ENCODE data around the gene RTL9. TPM values are rescaled to one million over a fixed set of nuclear protein-coding genes. Genes with fewer than 3 reads are reported as not detected.

RTL9 gene
- total and polyA plus RNA-seq, 2 experiments from 2014 or later = 0.31 TPM; not detected in 1

GRCh38 chrX:110397339-110397738, 38.7 kb downstream of the RTL9 start:
- H3K4me1 ChIP-seq (ENCODE audit: insufficient read depth) = peaks cover 7% of the 10 kb centered on the region; the same call in 1 of the 2 replicates
- H2AFZ ChIP-seq = no peak overlapping the region
- no peak overlapping the region for H3K4me2 ChIP-seq

DNA sequence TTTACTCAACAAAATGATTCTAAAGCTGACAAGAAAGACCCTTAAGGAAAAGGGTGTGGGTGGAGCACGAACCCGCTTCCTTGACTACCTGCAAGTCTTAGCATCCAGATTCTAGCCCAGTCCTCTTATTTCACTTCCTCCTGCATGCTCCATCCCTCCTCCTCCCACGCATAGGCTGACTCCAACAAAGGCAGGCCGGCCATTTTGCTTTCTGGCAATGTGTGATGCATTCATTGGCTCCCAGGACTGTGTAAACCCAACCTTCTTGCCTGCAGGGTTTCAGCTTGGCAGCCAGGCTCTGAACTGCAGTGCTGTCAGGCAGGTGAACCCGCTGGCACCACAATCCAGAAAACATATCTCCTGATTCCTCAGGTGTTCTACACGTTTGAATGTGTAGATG, 39.3 kb downstream of the RTL9 start:
- no peak overlapping the region for H3K27ac Mint-ChIP-seq
- Histone ChIP-seq H3K4me3 (no peak overlapping the region), H3K27ac (ENCODE audit: low read depth) (no peak overlapping the region), H3K79me2 (replicated peaks; ENCODE audit: insufficient read depth) (no peaks in the 10 kb centered on the region), H3K4me1 (ENCODE audit: insufficient read depth) (peaks cover 7% of the 10 kb centered on the region; the same call in 1 of the 2 replicates), H4K20me1 (replicated peaks; ENCODE audit: insufficient read depth) (no peaks in the 10 kb centered on the region), H2AFZ (peak overlapping the region; percentile 43; the same call in 1 of the 2 replicates), H3F3A (replicated peaks; ENCODE audit: low read depth) (no peaks in the 10 kb centered on the region), H3K9me2 (ENCODE audit: insufficient read depth) (no peaks in the 10 kb centered on the region), H3K36me3 (ENCODE audit: insufficient read depth) (no peaks in the 10 kb centered on the region), H3K4me2 (no peak overlapping the region), H3K27me3 (ENCODE audit: insufficient read depth) (no peaks in the 10 kb centered on the region)
- DNase-seq (ENCODE audit: low spot score) (peak; percentile 29), ATAC-seq (peak; percentile 37; the same call in 2 of the 3 replicates)
- H3K4me3 Mint-ChIP-seq = no peak overlapping the region
- no peaks in the 10 kb centered on the region for H3K9me3 Mint-ChIP-seq
- peaks cover 12% of the 10 kb centered on the region for H3K4me1 Mint-ChIP-seq
- no peaks in the 10 kb centered on the region for H3K27me3 Mint-ChIP-seq (ENCODE audit: insufficient read depth, low read depth, poor library complexity)
- H3K36me3 Mint-ChIP-seq (ENCODE audit: low read depth) = no peaks in the 10 kb centered on the region
- TF ChIP-seq POLR2AphosphoS5 (IDR thresholded peaks at IDR 0.05; ENCODE audit: low read depth) = no peak
- TF ChIP-seq EZH2 (IDR thresholded peaks at IDR 0.05; ENCODE audit: low read depth, unreplicated experiment) = no peak
- no peak for TF ChIP-seq STAT1 (IDR thresholded peaks at IDR 0.05; ENCODE audit: unreplicated experiment)
- TF ChIP-seq NANOG (IDR thresholded peaks at IDR 0.05; ENCODE audit: borderline replicate concordance) = no peak
- TF ChIP-seq ZNF331 (CRISPR knock-in tag; IDR thresholded peaks at IDR 0.05; ENCODE audit: low read depth) = no peak
- no peak for TF ChIP-seq ZNF462 (CRISPR knock-in tag; IDR thresholded peaks at IDR 0.05)
- no peak for TF ChIP-seq CREB1 (CRISPR knock-in tag; IDR thresholded peaks at IDR 0.05; ENCODE audit: low read depth)
- TF ChIP-seq REST (IDR thresholded peaks at IDR 0.05; ENCODE audit: unreplicated experiment) = no peak

More at GRCh38 chrX:110397339-110397738, 38.7 kb downstream of the RTL9 start:
- Mint-ChIP-seq H3K9me3 (no peaks in the 10 kb centered on the region), H3K4me3 (no peak overlapping the region), H3K36me3 (ENCODE audit: low read depth) (no peaks in the 10 kb centered on the region), H3K27ac (no peak overlapping the region), H3K4me1 (peaks cover 9% of the 10 kb centered on the region), H3K27me3 (ENCODE audit: insufficient read depth, low read depth, poor library complexity) (no peaks in the 10 kb centered on the region)
- H3K9me2 ChIP-seq (ENCODE audit: insufficient read depth) = no peaks in the 10 kb centered on the region
- ATAC-seq (no peak), DNase-seq (ENCODE audit: low spot score) (no peak)
- TF ChIP-seq ZNF114 (CRISPR knock-in tag; IDR thresholded peaks at IDR 0.05) (no peak), STAT1 (IDR thresholded peaks at IDR 0.05; ENCODE audit: unreplicated experiment) (no peak), ZNF331 (CRISPR knock-in tag; IDR thresholded peaks at IDR 0.05; ENCODE audit: low read depth) (no peak)
- TF ChIP-seq, protein P1, sequence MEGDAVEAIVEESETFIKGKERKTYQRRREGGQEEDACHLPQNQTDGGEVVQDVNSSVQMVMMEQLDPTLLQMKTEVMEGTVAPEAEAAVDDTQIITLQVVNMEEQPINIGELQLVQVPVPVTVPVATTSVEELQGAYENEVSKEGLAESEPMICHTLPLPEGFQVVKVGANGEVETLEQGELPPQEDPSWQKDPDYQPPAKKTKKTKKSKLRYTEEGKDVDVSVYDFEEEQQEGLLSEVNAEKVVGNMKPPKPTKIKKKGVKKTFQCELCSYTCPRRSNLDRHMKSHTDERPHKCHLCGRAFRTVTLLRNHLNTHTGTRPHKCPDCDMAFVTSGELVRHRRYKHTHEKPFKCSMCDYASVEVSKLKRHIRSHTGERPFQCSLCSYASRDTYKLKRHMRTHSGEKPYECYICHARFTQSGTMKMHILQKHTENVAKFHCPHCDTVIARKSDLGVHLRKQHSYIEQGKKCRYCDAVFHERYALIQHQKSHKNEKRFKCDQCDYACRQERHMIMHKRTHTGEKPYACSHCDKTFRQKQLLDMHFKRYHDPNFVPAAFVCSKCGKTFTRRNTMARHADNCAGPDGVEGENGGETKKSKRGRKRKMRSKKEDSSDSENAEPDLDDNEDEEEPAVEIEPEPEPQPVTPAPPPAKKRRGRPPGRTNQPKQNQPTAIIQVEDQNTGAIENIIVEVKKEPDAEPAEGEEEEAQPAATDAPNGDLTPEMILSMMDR (conservative IDR thresholded peaks at IDR 0.05; ENCODE audit: low read depth in 2 of 2) = no peak
- no peaks in the 10 kb centered on the region for H3K36me3 ChIP-seq (ENCODE audit: insufficient read depth)
- H3K79me2 ChIP-seq (replicated peaks; ENCODE audit: insufficient read depth) = no peaks in the 10 kb centered on the region
- H3K4me3 ChIP-seq = no peak overlapping the region
- no peaks in the 10 kb centered on the region for H3K27me3 ChIP-seq (ENCODE audit: insufficient read depth)
- H3K27ac ChIP-seq (ENCODE audit: low read depth) = no peak overlapping the region
- H3F3A ChIP-seq (replicated peaks; ENCODE audit: low read depth) = no peaks in the 10 kb centered on the region
- no peaks in the 10 kb centered on the region for H4K20me1 ChIP-seq (replicated peaks; ENCODE audit: insufficient read depth)
